ENCODE data around the gene GRAP2. TPM values are rescaled to one million over a fixed set of nuclear protein-coding genes. Genes with fewer than 3 reads are reported as not detected.

Gene GRAP2
- total and polyA plus RNA-seq, 2 of the 13 experiments (the other 11 are each of a cell fraction or from before 2014, with no cell fraction given), result 0.15 TPM; not detected in 1

DNA sequence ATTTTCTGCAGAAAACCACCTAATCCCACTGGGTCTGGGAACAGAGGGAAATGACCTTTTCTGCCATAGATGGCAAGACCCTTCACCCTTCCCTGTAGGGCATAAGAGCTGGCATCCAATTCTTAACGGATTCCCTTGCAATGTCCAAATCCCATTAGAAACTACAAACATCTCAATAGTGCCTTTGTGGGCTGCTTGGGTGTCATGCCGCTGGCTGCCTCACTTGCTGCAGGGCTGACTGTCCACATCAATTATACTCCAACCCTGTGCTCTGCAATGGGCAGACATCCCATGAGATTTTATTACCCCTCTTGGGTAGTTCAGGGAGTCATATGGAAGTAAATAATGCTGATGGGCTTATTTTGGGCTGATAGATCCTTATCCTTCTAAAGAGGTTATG lies 7.3 kb downstream of the GRAP2 start:
- H3K79me2 ChIP-seq (ENCODE audit: insufficient read depth, low read length), result no peaks in the 10 kb centered on the region
- TF ChIP-seq ZNF205 (CRISPR knock-in tag; IDR thresholded peaks at IDR 0.05) (no peak), ZNF44 (CRISPR knock-in tag; IDR thresholded peaks at IDR 0.05) (no peak), ELF4 (CRISPR knock-in tag; IDR thresholded peaks at IDR 0.05; ENCODE audit: borderline replicate concordance) (no peak), ZNF780A (CRISPR knock-in tag; IDR thresholded peaks at IDR 0.05) (no peak)
- TF ChIP-seq, protein P1, sequence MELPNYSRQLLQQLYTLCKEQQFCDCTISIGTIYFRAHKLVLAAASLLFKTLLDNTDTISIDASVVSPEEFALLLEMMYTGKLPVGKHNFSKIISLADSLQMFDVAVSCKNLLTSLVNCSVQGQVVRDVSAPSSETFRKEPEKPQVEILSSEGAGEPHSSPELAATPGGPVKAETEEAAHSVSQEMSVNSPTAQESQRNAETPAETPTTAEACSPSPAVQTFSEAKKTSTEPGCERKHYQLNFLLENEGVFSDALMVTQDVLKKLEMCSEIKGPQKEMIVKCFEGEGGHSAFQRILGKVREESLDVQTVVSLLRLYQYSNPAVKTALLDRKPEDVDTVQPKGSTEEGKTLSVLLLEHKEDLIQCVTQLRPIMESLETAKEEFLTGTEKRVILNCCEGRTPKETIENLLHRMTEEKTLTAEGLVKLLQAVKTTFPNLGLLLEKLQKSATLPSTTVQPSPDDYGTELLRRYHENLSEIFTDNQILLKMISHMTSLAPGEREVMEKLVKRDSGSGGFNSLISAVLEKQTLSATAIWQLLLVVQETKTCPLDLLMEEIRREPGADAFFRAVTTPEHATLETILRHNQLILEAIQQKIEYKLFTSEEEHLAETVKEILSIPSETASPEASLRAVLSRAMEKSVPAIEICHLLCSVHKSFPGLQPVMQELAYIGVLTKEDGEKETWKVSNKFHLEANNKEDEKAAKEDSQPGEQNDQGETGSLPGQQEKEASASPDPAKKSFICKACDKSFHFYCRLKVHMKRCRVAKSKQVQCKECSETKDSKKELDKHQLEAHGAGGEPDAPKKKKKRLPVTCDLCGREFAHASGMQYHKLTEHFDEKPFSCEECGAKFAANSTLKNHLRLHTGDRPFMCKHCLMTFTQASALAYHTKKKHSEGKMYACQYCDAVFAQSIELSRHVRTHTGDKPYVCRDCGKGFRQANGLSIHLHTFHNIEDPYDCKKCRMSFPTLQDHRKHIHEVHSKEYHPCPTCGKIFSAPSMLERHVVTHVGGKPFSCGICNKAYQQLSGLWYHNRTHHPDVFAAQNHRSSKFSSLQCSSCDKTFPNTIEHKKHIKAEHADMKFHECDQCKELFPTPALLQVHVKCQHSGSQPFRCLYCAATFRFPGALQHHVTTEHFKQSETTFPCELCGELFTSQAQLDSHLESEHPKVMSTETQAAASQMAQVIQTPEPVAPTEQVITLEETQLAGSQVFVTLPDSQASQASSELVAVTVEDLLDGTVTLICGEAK (IDR thresholded peaks at IDR 0.05), result no peak
- TF ChIP-seq, protein P1 (CRISPR knock-in tag; IDR thresholded peaks at IDR 0.05), result no peak
- TF ChIP-seq, protein P2, sequence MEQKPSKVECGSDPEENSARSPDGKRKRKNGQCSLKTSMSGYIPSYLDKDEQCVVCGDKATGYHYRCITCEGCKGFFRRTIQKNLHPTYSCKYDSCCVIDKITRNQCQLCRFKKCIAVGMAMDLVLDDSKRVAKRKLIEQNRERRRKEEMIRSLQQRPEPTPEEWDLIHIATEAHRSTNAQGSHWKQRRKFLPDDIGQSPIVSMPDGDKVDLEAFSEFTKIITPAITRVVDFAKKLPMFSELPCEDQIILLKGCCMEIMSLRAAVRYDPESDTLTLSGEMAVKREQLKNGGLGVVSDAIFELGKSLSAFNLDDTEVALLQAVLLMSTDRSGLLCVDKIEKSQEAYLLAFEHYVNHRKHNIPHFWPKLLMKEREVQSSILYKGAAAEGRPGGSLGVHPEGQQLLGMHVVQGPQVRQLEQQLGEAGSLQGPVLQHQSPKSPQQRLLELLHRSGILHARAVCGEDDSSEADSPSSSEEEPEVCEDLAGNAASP (CRISPR knock-in tag; IDR thresholded peaks at IDR 0.05; ENCODE audit: borderline replicate concordance), result no peak
- TF ChIP-seq, protein P3, sequence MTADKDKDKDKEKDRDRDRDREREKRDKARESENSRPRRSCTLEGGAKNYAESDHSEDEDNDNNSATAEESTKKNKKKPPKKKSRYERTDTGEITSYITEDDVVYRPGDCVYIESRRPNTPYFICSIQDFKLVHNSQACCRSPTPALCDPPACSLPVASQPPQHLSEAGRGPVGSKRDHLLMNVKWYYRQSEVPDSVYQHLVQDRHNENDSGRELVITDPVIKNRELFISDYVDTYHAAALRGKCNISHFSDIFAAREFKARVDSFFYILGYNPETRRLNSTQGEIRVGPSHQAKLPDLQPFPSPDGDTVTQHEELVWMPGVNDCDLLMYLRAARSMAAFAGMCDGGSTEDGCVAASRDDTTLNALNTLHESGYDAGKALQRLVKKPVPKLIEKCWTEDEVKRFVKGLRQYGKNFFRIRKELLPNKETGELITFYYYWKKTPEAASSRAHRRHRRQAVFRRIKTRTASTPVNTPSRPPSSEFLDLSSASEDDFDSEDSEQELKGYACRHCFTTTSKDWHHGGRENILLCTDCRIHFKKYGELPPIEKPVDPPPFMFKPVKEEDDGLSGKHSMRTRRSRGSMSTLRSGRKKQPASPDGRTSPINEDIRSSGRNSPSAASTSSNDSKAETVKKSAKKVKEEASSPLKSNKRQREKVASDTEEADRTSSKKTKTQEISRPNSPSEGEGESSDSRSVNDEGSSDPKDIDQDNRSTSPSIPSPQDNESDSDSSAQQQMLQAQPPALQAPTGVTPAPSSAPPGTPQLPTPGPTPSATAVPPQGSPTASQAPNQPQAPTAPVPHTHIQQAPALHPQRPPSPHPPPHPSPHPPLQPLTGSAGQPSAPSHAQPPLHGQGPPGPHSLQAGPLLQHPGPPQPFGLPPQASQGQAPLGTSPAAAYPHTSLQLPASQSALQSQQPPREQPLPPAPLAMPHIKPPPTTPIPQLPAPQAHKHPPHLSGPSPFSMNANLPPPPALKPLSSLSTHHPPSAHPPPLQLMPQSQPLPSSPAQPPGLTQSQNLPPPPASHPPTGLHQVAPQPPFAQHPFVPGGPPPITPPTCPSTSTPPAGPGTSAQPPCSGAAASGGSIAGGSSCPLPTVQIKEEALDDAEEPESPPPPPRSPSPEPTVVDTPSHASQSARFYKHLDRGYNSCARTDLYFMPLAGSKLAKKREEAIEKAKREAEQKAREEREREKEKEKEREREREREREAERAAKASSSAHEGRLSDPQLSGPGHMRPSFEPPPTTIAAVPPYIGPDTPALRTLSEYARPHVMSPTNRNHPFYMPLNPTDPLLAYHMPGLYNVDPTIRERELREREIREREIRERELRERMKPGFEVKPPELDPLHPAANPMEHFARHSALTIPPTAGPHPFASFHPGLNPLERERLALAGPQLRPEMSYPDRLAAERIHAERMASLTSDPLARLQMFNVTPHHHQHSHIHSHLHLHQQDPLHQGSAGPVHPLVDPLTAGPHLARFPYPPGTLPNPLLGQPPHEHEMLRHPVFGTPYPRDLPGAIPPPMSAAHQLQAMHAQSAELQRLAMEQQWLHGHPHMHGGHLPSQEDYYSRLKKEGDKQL (CRISPR knock-in tag; IDR thresholded peaks at IDR 0.05; ENCODE audit: low read depth), result no peak

More for the DNA sequence above, 7.3 kb downstream of the GRAP2 start:
- Histone ChIP-seq H3K9ac (ENCODE audit: insufficient read depth, low read depth, low read length) (no peak overlapping the region), H2AFZ (ENCODE audit: low read length) (no peak overlapping the region), H3K27ac (ENCODE audit: extremely low read length, insufficient read depth, low read length) (no peak overlapping the region), H3K9me3 (ENCODE audit: low read length) (no peaks in the 10 kb centered on the region), H3K36me3 (replicated peaks in 1 of 2; ENCODE audit: control insufficient read depth in 1 of 2, insufficient read depth in 2 of 2, low read length in 2 of 2) (no peaks in the 10 kb centered on the region), H3K4me3 (replicated peaks in 1 of 3; ENCODE audit: insufficient read depth in 1 of 3, low read depth in 2 of 3, low read length in 3 of 3) (no peak overlapping the region), H3K4me2 (ENCODE audit: low read depth, low read length) (no peak overlapping the region), H3K27me3 (ENCODE audit: control insufficient read depth in 1 of 2, insufficient read depth in 2 of 2, low read length in 2 of 2) (peaks cover 0 to 19% of the 10 kb centered on the region in 2 experiments; a peak in 4 of 5 replicates), H4K20me1 (ENCODE audit: insufficient read depth, low read length) (no peaks in the 10 kb centered on the region), H3K4me1 (ENCODE audit: insufficient read depth, low read length) (no peaks in the 10 kb centered on the region)
- ATAC-seq, result no peak
- BruUV-seq (replicated peaks), result no TSS peak
- DNase-seq (ENCODE audit: low spot score), result no peak
- FAIRE-seq, result no peak
- in situ Hi-C loops (cut with HindIII; ENCODE audit: extremely low pct_ligation_motif_present, low pct_unique_long_range_greater_than_20kb) (no loop called here), intact Hi-C loops (cut with micrococcal nuclease; ENCODE audit: unreplicated experiment) (loop anchor here (5.0 kb wide), 1 partner anchor 559 kb away; no protein-coding TSS in a partner anchor)
- ChIA-PET CTCF (ENCODE audit: low intra/inter-chr PET ratio, low total read pairs) (no interaction called here), POLR2A (interaction anchor here (0.6 kb wide), 1 partner anchor 218 kb away, joined by 5 read pairs; no protein-coding TSS in a partner anchor)
- WGBS (ENCODE audit: low lambda C conversion rate), result 17% methylated on average over 1 of the region's 2 CpGs

Measured in HepG2 (cell line).